Uterus (tissue), 2 donors: Measurements from ENCODE around the gene SERPINA1.

Source experiments
- CTCF ChIP-seq, 4 experiments: fragments of 200-600 bp in 2 of 4; fragments of 450-650 bp in 2 of 4; sonication (generic) in 2 of 4; IDR thresholded peaks; one replicate each; pipeline ENCODE4 v1.5.1; 2016 to 2019; ENCODE audit warnings: antibody characterized with exemption in 4 of 4, mild to moderate bottlenecking in 2 of 4, moderate library complexity in 1 of 4
- POLR2A ChIP-seq, 2 donors: fragments of 450-650 bp; IDR thresholded peaks; one replicate each; pipeline ENCODE4 v1.6.1; 2016; ENCODE audit warnings: antibody characterized with exemption in 2 of 2, mild to moderate bottlenecking in 1 of 2, moderate library complexity in 1 of 2

- TF ChIP-seq POLR2A (IDR thresholded peaks at IDR 0.05) (no peak), CTCF (IDR thresholded peaks at IDR 0.05) (no peak)
Measured at GRCh38 chr14:94395282-94395887, 7.0 kb upstream of the SERPINA1 start.
